Right lobe of liver (tissue), 6 donors: Measurements from ENCODE around the gene ZNF331. TPM values are rescaled to one million over a fixed set of nuclear protein-coding genes. Genes with fewer than 3 reads are reported as not detected.

Experiments used
- ATAC-seq, 4 donors: fragments of 200-7000 bp; cut with Tn5 transposase; one replicate each; pipeline ENCODE4 v1.9.1; 2020; ENCODE audit warnings: mild to moderate bottlenecking in 4 of 4, moderate library complexity in 4 of 4
- DNase-seq, 3 donors: peaks; one replicate each; pipeline ENCODE4 v3.0.0-alpha.2; 2020
- H3K27ac ChIP-seq, 3 donors: fragments of 200-600 bp; one replicate each; pipeline ENCODE4 v1.8.0; 2022
- H3K27me3 ChIP-seq, 2 donors: fragments of 200-600 bp; one replicate each; pipeline ENCODE4 v1.8.0; 2022
- H3K36me3 ChIP-seq, 4 donors: fragments of 200-600 bp; sonication (generic) in 1 of 4; one replicate each; pipeline versions ENCODE4 v1.5.1 to v1.8.0; 2017 to 2022; ENCODE audit warnings: control low read depth in 1 of 4
- H3K4me1 ChIP-seq, 4 donors: fragments of 200-600 bp; sonication (generic) in 1 of 4; one replicate each; pipeline versions ENCODE4 v1.5.1 to v1.8.0; 2017 to 2022; ENCODE audit warnings: control low read depth in 1 of 4
- H3K4me3 ChIP-seq, 3 donors: fragments of 200-600 bp; one replicate each; pipeline ENCODE4 v1.8.0; 2022
- H3K9me3 ChIP-seq, 4 donors: fragments of 200-600 bp; sonication (generic) in 1 of 4; one replicate each; pipeline versions ENCODE4 v1.5.1 to v1.8.0; 2017 to 2022; ENCODE audit warnings: control low read depth in 1 of 4
- POLR2A ChIP-seq: fragments of 450-650 bp; IDR thresholded peaks from one replicate; pipeline ENCODE4 v1.6.1; 2017; ENCODE audit warnings: antibody characterized with exemption, mild to moderate bottlenecking
- WGBS: methylation state at CpG from one replicate; pipeline ENCODE4 v1.1.6; 2018; ENCODE audit warnings: low coverage, low lambda C conversion rate; ENCODE audit not compliant: insufficient coverage; ENCODE audit errors: missing lambda C conversion rate; 5-methylcytosine and 5-hydroxymethylcytosine counted together
- intact Hi-C, 2 donors: fragments of 100-400 bp; cut with DNase I; formaldehyde crosslinking; loops; one replicate each; pipeline versions ENCODE4 v1.11.2 to v1.14.1; 2022
- total RNA-seq, 6 experiments: library from RNA; depleted of rRNA in 2 of 6; stranded (reverse); fragments of >200 nt in 2 of 6; fragmentation: NEBNext Ultra II Directional in 3 of 6; extraction: Animal tissue kit (Norgen Biotek cat#: 25700) in 3 of 6; gene quantifications; one replicate each; pipeline versions ENCODE4 v1.1.0 to v1.2.4, GENCODE V29; 2016 to 2023
- TF ChIP-seq, protein P1 (sequence below), 4 donors: fragments of 200-600 bp in 3 of 4; fragments of 450-650 bp in 1 of 4; IDR thresholded peaks; one replicate each; pipeline versions ENCODE4 v1.5.1 to v1.8.0; 2016 to 2022; ENCODE audit warnings: antibody characterized with exemption in 4 of 4, mild to moderate bottlenecking in 2 of 4
- donor health status: DM: no; HTN: yes; CAD: no.
- donor health status: DM: no; HTN: no; CAD: no.
- donor health status: DM: no; HTN: no; CAD: no.
- donor health status: DM: no; HTN: yes; CAD: no.
- donor health status: DM: no; HTN: yes; CAD: no.

The ZNF331 gene
- total RNA-seq, 6 experiments from 2014 or later: 2.0 to 5.8 (median 3.5) TPM

- Histone ChIP-seq H3K27ac (no peak overlapping the region), H3K27me3 (no peaks in the 10 kb centered on the region), H3K36me3 (no peaks in the 10 kb centered on the region), H3K9me3 (no peaks in the 10 kb centered on the region), H3K4me3 (no peak overlapping the region), H3K4me1 (no peaks in the 10 kb centered on the region)
- intact Hi-C loops: no loop called here
- WGBS: 55% methylated on average over 16 of the region's 16 CpGs
- TF ChIP-seq, protein P1, sequence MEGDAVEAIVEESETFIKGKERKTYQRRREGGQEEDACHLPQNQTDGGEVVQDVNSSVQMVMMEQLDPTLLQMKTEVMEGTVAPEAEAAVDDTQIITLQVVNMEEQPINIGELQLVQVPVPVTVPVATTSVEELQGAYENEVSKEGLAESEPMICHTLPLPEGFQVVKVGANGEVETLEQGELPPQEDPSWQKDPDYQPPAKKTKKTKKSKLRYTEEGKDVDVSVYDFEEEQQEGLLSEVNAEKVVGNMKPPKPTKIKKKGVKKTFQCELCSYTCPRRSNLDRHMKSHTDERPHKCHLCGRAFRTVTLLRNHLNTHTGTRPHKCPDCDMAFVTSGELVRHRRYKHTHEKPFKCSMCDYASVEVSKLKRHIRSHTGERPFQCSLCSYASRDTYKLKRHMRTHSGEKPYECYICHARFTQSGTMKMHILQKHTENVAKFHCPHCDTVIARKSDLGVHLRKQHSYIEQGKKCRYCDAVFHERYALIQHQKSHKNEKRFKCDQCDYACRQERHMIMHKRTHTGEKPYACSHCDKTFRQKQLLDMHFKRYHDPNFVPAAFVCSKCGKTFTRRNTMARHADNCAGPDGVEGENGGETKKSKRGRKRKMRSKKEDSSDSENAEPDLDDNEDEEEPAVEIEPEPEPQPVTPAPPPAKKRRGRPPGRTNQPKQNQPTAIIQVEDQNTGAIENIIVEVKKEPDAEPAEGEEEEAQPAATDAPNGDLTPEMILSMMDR (IDR thresholded peaks at IDR 0.05): no peak
- no peak for TF ChIP-seq POLR2A
- DNase-seq (no peak), ATAC-seq (no peak)
Observed at GRCh38 chr19:53624771-53625545, 87.0 kb downstream of the ZNF331 start.

DNA sequence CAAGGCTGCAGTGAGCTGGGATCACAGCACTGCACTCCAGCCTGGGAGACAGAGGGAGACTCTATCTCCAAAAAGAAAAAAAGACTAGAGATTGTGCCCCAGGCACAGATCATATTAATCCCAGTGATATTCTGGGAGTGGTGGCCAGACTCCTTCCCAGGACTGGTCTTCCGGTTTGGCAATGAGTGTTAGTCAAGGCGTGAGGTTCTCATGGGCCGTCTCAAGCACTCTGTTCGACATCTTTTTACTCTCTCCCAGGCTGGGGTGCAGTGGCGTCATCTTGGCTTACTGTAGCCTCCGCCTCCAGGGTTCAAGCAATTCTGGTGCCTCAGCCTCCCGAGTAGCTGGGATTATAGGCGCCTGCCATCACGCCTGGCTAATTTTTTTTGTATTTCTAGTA is 88.5 kb downstream of the ZNF331 start:
- WGBS: 79% methylated on average over 5 of the region's 9 CpGs
- intact Hi-C loops: no loop called here

GRCh38 chr19:53626976-53627375 is 89.0 kb downstream of the ZNF331 start:
- WGBS: 55% methylated on average over 6 of the region's 6 CpGs
- no peak for DNase-seq
- H3K4me3 ChIP-seq: no peak overlapping the region

More for the DNA sequence above, 88.5 kb downstream of the ZNF331 start:
- Histone ChIP-seq H3K4me3 (no peak overlapping the region), H3K36me3 (no peaks in the 10 kb centered on the region), H3K9me3 (no peaks in the 10 kb centered on the region), H3K27ac (no peak overlapping the region), H3K4me1 (no peaks in the 10 kb centered on the region), H3K27me3 (no peaks in the 10 kb centered on the region)
- ATAC-seq: no peak
- TF ChIP-seq, protein P1 (IDR thresholded peaks at IDR 0.05): no peak
- TF ChIP-seq POLR2A: no peak
- DNase-seq: no peak

More at GRCh38 chr19:53626976-53627375, 89.0 kb downstream of the ZNF331 start:
- Histone ChIP-seq H3K4me1 (no peaks in the 10 kb centered on the region), H3K9me3 (no peaks in the 10 kb centered on the region), H3K27me3 (no peaks in the 10 kb centered on the region), H3K27ac (no peak overlapping the region), H3K36me3 (no peaks in the 10 kb centered on the region)
- TF ChIP-seq, protein P1 (IDR thresholded peaks at IDR 0.05): no peak
- no peak for TF ChIP-seq POLR2A
- intact Hi-C loops: no loop called here
- ATAC-seq: no peak

Other genes with a start within 250 kb of the ZNF331 start
- 1 to 10 TPM in 4 of 6 experiments, under 1 TPM in 2; 0.86 to 3.0 (median 1.4) TPM for gene ZNF845, start 204.4 kb upstream of the ZNF331 start, total RNA-seq
- gene ZNF525, start 172.4 kb upstream of the ZNF331 start, total RNA-seq: 1 to 10 TPM; 1.7 to 3.7 (median 2.2) TPM
- 1 to 10 TPM; 2.2 to 7.7 (median 3.8) TPM for gene ZNF765, start 143.0 kb upstream of the ZNF331 start, total RNA-seq
- 1 to 10 TPM; 2.6 to 4.2 (median 3.4) TPM for gene ZNF761, start 106.2 kb upstream of the ZNF331 start, total RNA-seq
- 1 to 10 TPM in 4 of 6 experiments, under 1 TPM in 2; 0.74 to 1.6 (median 1.1) TPM for gene ZNF813, start 70.4 kb upstream of the ZNF331 start, total RNA-seq
- gene DPRX, start 93.9 kb downstream of the ZNF331 start, total RNA-seq: not detected